Erythroblast (primary cell): ENCODE data around the gene CELSR2.

Experiments used
- DNase-seq, 2 experiments: peaks; one replicate each; lab custom pipeline; 2025; lab: John Stamatoyannopoulos, UW
- GATA1 ChIP-seq: IDR thresholded peaks from 2 replicates; pipeline ENCODE4 v1.6.1; 2011; ENCODE audit warnings: low read depth, mild to moderate bottlenecking, control low read depth, low read length, moderate library complexity
- POLR2A ChIP-seq: IDR thresholded peaks from 2 replicates; pipeline ENCODE4 v1.6.1; 2011; ENCODE audit warnings: mild to moderate bottlenecking, low read length

Gene CELSR2, protein sequence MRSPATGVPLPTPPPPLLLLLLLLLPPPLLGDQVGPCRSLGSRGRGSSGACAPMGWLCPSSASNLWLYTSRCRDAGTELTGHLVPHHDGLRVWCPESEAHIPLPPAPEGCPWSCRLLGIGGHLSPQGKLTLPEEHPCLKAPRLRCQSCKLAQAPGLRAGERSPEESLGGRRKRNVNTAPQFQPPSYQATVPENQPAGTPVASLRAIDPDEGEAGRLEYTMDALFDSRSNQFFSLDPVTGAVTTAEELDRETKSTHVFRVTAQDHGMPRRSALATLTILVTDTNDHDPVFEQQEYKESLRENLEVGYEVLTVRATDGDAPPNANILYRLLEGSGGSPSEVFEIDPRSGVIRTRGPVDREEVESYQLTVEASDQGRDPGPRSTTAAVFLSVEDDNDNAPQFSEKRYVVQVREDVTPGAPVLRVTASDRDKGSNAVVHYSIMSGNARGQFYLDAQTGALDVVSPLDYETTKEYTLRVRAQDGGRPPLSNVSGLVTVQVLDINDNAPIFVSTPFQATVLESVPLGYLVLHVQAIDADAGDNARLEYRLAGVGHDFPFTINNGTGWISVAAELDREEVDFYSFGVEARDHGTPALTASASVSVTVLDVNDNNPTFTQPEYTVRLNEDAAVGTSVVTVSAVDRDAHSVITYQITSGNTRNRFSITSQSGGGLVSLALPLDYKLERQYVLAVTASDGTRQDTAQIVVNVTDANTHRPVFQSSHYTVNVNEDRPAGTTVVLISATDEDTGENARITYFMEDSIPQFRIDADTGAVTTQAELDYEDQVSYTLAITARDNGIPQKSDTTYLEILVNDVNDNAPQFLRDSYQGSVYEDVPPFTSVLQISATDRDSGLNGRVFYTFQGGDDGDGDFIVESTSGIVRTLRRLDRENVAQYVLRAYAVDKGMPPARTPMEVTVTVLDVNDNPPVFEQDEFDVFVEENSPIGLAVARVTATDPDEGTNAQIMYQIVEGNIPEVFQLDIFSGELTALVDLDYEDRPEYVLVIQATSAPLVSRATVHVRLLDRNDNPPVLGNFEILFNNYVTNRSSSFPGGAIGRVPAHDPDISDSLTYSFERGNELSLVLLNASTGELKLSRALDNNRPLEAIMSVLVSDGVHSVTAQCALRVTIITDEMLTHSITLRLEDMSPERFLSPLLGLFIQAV (N-terminal part only)

DNA sequence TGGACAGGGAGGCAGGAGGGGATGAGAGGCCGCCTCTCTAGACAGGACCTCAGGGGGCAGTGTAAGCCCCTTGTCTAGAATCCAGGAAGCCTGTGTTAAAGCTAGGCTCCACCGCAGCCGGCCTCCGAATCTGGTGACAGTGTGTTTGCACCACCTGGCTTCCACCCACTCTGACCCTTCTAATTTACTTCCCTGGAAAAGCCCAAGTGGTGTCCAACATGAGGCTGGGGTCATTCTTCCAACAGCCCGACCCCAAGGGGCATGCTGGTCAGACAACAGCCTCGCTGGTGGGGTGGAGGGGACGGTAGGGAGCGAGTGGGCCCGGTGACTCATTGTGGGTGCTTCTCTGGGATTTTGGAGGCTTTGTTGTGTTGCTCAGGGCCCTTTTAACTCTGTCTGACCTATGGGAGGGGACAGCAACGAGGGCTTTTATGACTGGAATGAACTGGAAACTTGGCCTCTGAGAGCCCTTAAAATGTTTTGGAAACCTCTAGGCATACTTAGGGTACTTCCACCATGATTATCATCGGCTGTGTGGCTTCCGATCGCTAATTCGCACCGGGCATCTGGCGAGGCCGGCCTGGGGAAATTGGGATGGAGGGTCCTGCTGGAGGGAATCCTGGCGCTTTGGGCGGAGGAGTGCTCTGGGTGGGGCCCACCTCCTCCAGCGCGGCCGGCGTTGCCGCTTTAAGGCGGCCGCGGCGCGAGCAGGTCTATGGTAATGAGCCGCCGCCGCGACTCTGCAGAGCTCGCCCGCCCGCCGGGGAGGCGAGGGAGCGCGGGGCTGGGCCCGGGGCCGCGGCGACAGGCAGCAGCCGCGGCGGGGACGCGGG, at the start of gene CELSR2:
TSS of gene CELSR2 (plus strand) at position 743 of the 833 bp plus-strand sequence. CDS start 541 bp downstream, outside the sequence.
- TF ChIP-seq POLR2A (no peak), GATA1 (no peak)
- peak; percentile 82 to 88 for DNase-seq

DNA sequence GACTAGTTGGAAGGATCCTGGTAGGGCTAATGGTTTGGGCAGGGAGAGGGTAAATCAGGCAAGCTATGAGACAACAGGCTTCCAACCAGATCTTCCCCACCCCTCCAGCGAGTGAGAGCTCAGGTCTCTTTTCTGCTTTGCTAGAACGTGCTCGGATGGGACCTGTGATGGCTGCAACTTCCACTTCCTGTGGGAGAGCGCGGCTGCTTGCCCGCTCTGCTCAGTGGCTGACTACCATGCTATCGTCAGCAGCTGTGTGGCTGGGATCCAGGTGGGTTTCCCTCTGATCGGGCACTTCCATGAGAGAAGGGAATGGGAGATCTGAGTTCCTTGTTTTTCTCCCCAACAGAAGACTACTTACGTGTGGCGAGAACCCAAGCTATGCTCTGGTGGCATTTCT, 49.6 kb upstream of the CELSR2 start:
- DNase-seq: no peak
- TF ChIP-seq GATA1: no peak
- no peak for TF ChIP-seq POLR2A

- peak; percentile 63 to 79 for DNase-seq
- no peak for TF ChIP-seq POLR2A
- no peak for TF ChIP-seq GATA1
Measured at GRCh38 chr1:109201123-109201703, 48.1 kb upstream of the CELSR2 start.

GRCh38 chr1:109204484-109204883, 44.9 kb upstream of the CELSR2 start:
- TF ChIP-seq GATA1 (no peak), POLR2A (no peak)
- no peak for DNase-seq

- TF ChIP-seq POLR2A: no peak
- no peak for TF ChIP-seq GATA1
- no peak for DNase-seq
Measured at GRCh38 chr1:109206339-109206738, 43.0 kb upstream of the CELSR2 start.

DNA sequence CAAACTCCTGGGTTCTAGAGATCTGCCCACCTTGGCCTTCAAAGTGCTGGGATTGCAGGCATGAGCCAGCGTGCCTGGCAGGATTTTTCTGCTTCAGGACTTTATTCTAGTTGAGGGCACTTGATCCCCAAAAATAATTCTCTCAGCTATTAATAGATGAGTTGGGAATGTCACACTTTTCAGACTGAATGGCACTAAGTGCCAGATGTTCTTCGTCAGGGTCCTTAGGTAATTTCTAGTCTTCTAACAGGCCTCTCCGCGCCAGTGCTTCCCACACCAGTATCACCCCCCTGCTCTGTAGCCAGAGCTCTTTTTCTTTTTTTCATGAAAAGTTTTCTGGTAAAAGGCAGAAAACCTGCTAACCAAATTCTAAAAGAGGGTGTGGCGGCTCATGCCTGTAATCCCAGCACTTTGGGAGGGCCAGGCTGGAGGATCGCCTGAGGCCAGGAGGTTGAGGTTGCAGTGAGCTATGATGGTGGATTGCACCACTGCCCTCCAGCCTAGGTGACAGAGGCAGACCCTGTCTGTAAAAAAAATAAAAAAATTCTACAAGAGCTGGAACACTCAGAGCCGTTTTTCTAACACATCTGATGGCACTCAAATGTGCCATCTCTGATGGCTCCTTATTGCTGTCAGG, 41.8 kb upstream of the CELSR2 start:
- no peak for DNase-seq
- TF ChIP-seq GATA1 (no peak), POLR2A (no peak)

GRCh38 chr1:109208394-109208793, 40.9 kb upstream of the CELSR2 start:
- TF ChIP-seq POLR2A (no peak), GATA1 (no peak)

GRCh38 chr1:109208836-109209463, 40.4 kb upstream of the CELSR2 start:
- TF ChIP-seq POLR2A (no peak), GATA1 (no peak)
- no peak for DNase-seq

More at GRCh38 chr1:109208394-109208793, 40.9 kb upstream of the CELSR2 start:
- no peak for DNase-seq

DNA sequence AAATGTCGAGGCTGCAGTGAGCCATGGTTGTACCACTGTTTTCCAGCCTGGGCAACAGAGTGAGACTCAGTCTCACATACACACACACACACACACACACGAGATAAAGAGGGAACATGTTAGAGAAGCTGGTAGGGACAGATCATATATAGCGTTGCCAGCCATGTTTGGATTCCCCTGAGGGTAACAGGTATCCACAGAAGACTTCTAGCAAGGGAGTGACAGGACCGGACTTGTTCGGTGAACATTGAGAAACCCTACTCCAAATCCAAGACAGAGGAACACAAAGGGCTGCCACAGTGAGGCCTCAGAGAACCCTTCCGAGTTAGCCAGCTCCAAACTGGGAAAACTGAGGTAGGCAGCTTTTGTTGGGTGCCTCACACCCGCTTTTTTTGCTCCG, 39.3 kb upstream of the CELSR2 start:
- no peak for DNase-seq
- no peak for TF ChIP-seq GATA1
- TF ChIP-seq POLR2A: no peak

DNA sequence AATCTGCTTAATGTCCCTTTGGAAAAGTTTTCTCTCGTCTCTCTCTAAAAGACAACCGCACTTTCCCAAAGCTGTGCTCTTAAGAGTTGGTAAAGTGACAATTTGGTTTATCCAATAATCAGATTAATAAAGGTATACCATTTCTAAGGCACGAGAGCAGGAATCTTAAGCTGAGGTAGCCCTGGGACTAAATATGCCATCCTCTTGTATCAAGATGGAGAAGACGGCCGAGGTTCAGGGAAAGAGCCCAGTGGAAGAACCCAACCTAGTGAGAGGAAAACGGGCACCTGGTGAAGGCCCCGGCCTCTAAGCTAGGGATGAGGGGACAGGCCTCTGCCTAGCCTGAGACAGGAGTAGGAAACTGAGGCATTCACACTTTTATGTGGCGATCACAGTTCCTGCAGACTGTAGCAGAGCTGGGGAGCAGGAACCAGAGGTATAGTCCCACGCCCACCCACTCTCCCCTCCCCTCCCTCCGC, 36.0 kb upstream of the CELSR2 start:
- no peak for TF ChIP-seq POLR2A
- no peak for TF ChIP-seq GATA1

DNA sequence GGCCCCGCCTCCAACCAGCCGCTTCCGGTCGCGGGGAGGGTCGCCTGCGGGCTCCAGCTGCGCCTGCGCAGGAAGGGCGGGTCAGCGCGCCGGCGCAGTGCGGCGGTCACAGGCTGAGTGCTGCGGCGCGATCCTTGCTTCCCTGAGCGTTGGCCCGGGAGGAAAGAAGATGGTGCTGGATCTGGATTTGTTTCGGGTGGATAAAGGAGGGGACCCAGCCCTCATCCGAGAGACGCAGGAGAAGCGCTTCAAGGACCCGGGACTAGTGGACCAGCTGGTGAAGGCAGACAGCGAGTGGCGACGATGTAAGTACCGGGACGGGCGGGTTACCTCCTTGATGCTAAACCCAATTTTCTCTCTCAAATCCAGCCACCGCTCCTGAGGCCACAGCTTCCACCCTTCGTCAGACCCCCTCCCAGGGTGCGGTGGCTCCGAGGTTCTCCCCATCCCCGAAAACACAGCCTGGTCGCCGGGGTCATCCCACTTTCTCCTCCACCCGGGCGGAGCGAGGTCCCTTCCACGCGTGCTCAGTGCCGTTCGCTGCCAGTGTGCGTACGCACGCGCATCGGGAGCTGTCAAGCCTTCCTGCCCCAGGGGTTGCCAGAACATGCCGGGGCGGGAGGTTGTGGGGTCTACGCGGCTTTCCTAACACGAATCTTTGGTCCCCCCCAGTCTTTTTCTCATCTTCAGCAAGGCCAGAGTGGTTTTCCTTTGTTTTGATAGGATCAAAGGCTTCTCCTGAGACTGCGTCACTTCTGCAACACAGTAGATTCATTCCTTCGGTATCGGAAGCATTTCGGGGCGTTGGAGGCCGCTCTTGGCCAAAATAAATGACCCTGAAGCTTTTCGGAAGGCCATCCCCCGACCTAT, 35.3 kb upstream of the CELSR2 start, which contains the start of gene SARS1:
TSS of gene SARS1 (plus strand) at position 95 of the 870 bp plus-strand sequence. CDS start at position 170, 75 bp downstream.
- peak; percentile 94 for TF ChIP-seq POLR2A
- no peak for TF ChIP-seq GATA1
- peak; percentile 89 to 93 for DNase-seq

More for the DNA sequence above, 36.0 kb upstream of the CELSR2 start:
- no peak for DNase-seq
